ENCODE results near the gene SLC36A4.
A peak's percentile ranks its signal among the peaks of the same experiment; 100 is the strongest.
"Not testable (repeated sequence)": the region's sequence is repeated elsewhere in the genome, so short reads cannot be mapped to it uniquely, and the experiment has no call there.

The SLC36A4 gene

GRCh38 chr11:93197380-93198214, at the start of gene SLC36A4:
TSS of gene SLC36A4 (minus strand) at chr11:93197991. CDS start at chr11:93197832, 159 bp downstream.
- peak; percentile 91 for DNase-seq

DNA sequence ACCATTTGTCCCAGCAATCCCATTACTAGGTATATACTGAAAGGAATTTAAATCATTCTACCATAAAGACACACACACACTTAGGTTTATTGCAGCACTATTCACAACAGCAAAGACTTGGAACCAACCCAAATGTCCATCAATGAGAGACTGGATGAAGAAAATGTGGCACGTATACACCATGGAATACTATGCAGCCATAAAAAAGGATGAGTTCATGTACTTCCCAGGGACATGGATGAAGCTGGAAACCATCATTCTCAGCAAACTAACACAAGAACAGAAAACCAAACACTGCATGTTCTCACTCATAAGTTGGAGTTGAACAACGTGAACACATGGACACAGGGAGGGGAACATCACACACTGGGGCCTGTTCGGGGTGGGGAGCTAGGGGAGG, 49.0 kb upstream of the SLC36A4 start:
- DNase-seq = not testable (repeated sequence)

- no peak for DNase-seq
Measured at GRCh38 chr11:93244018-93244417, 46.2 kb upstream of the SLC36A4 start.

DNA sequence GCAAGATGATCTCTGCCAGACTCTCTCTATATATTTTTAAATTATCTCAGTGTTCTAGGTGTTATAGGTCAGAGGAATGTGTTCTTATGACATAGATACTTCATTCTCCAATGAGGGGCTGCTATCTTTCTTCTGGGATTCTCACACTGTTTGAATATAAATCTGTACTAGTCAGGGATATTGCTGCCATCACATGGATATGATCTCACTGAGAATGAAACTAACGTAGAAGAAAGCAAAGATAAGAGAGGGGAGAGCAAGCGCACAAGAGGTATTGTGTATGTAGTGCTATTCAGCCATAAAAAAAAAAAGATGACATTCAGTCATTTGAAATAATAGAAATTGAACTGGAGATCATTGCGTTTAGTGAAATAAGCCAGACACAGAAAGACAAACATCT, 42.2 kb upstream of the SLC36A4 start:
- DNase-seq = no peak

- DNase-seq = no peak
Measured at GRCh38 chr11:93238956-93239355, 41.2 kb upstream of the SLC36A4 start.

DNA sequence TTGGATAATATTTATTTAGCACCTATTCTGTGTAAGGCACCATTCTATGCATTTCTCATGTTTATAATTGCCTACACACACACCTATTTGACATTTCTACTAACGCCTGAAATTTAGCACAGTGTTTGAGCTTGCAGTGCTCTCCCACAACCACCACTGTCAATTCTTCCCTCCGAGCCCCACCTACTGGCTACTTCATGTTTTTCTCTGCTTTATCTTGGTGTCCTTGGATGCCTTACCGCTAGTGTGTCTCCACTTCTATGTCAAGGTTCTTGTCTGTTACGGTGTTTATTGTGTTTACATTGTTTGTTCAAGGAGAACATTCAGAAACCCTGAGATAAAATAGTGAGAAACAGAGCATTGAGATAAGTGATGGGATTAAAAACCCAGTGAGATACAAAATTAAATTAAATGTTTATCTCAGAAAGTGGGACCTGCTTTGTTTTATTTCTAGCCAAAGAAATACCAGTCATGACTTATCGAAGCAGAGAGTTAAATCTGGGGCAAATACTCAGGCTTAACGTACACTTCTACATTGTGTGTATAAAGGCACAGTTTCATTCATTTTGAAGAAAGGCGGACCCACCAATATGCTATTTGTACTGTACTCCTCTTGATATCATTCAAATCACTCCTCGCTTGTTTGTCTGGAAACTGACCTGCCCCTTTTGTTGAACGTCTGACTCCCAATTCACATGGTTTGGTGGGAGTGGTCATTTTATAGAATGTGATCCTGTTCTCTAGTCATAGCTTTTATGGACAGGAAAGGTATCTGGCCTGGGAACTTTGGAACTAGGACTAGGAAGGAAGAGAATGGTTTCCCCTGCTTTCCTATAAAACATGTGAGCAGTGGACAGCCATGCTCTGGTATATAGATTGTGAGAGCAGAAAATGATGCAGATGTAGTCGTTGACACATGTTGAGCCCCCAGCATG, 39.2 kb upstream of the SLC36A4 start:
- peak; percentile 73 for DNase-seq

DNA sequence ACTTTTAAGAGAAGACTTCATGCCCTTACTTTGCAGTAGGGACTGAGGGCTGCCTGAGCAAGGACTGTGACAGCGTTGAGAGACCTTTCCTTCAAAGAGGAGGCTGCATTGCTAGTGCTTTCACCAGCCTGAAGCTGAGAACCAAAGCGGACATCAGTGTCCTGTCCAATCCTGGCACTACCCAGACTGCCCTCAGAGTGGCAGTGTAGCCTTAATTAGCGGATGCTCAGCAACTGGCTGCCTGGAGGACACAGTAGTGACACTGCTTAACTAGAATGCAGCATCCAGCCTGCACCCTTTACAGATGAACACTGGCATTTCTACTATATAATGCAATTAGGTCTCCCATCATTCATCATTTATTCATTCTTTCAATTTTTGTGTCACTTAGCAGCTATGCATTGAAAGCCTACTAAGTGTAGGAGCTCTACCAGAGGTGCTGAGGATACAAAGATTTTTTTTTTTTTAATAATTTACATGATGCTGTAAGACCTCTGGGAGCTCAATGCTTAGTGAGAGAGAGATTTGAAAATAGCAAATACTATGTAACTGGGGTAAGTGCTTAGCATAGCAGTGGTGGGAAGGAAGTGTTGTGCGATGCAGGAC, 36.9 kb upstream of the SLC36A4 start:
- peak; percentile 84 for DNase-seq

DNA sequence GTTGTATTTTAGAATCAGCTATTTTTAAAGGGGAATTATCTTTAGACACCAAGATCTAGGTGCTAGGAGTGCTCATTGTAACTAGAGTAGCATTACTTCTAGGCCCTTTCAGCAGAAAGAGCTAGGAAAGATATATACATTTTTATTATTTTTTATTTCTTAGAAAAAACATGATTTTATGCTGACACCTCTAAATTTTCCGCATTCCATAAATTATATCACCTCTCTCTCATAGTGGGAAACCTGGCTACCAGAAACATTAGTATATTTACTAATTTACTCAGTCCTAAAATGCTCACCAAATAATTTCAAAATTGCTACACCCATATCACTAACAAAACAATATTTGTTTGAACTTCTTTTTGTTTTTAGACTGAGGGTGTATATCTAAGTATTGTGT, 32.1 kb upstream of the SLC36A4 start:
- no peak for DNase-seq

GRCh38 chr11:93225662-93226061, 27.9 kb upstream of the SLC36A4 start:
- DNase-seq = peak; percentile 44

DNA sequence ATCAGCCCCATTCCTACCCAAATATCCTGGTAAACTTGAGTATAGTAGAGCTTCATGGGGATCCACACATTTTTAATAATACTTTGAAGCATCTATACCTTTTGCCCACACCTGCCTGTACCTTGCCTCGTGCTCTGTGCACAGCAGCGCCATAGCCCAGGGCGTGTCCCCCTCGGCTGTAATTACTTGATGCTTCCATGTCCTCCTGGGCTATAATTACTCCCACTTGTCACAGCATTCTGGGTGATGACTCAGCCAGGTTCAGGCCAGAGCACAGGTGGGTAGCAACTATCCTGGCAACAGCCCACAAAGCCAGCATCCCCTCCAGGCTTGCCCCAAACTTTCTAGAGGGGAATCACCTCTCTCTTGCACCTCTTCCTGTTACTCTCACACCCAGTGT, 23.7 kb upstream of the SLC36A4 start:
- no peak for DNase-seq

- no peak for DNase-seq
Measured at GRCh38 chr11:93220078-93220477, 22.3 kb upstream of the SLC36A4 start.

GRCh38 chr11:93219440-93219839, 21.6 kb upstream of the SLC36A4 start:
- peak; percentile 69 for DNase-seq

GRCh38 chr11:93216511-93217101, 18.8 kb upstream of the SLC36A4 start:
- peak; percentile 100 for DNase-seq

DNA sequence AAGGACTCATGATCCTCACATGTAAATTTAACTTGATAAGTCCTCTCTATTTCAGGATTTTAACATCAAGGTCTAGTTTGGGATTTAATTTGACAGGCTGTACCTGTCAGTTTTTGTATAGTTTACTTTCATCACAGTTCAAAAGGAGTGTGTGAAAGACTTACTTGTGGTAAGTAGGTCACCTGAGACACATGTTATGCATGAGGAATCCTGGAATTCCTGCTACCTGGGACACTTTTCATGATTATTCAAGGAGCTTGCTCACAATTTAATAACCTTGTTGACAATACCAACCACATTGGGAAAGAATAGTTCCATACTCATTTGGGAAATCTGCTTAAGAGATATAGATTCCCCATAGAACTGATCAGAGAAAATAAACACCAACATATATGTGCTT, 15.8 kb upstream of the SLC36A4 start:
- DNase-seq = no peak

- DNase-seq = no peak
Measured at GRCh38 chr11:93212094-93212493, 14.3 kb upstream of the SLC36A4 start.

DNA sequence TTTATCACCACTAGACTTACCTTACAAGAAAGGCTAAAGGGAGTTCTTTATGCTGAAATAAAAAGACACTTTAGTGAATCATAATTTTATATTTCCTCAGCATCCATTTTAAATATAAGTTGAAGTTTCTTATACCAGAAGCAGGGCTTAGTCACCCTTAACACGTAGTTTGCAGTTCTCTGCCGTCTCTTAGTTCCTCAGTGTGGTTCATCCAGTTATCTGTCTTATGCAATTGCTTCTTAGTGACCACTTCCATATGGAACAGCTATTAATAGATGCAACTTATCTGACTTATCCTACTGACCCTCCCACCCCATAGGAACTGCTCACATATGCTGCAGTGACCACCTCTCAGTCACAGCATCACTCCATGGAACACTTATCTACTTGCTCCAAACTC, 11.7 kb upstream of the SLC36A4 start:
- no peak for DNase-seq

DNA sequence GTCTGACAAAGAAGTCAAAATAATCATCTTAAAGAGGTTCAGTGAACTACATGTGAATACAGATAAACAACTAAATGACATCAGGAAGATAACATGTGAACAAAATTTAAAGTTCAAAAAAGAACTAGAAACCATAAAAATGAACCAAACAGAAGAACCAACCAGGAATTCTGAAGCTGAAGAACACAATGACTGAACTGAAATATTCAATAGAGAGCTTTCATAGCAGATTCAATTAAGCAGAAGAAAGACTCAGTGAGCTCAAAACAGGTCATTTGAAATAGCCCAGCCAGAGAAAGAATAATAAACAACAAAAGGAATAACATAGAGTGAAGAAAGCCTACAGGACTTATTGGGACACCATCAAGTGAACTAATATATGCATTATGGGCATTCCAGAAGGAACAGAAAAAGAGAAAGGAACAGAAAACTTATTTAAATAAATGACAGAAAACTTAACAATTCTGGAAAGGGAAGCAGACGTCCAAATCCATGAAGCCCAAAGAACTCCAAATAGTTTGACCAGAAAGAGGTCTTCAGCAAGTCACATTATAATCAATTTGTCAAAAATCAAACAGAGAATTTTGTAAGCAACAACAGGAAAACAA, 11.0 kb upstream of the SLC36A4 start:
- DNase-seq = no peak

DNA sequence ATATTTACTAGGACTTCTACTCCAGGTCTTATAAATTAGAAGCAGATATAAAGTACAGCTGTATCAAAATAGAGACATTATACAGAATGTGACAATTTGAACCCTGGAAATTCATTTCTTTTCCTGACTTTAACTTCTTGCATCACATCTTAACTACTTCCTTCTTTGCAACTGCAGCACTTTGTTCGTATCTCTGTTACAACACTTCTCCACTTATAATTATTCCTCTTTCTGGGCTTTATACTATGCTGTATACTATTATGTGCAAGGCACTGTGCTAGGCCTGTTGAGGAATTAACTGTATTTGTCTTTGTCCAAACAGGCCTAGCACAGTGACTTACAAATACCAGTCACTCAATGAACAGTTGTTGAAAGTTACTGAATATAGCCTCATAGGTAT, 1.8 kb upstream of the SLC36A4 start:
- no peak for DNase-seq

DNA sequence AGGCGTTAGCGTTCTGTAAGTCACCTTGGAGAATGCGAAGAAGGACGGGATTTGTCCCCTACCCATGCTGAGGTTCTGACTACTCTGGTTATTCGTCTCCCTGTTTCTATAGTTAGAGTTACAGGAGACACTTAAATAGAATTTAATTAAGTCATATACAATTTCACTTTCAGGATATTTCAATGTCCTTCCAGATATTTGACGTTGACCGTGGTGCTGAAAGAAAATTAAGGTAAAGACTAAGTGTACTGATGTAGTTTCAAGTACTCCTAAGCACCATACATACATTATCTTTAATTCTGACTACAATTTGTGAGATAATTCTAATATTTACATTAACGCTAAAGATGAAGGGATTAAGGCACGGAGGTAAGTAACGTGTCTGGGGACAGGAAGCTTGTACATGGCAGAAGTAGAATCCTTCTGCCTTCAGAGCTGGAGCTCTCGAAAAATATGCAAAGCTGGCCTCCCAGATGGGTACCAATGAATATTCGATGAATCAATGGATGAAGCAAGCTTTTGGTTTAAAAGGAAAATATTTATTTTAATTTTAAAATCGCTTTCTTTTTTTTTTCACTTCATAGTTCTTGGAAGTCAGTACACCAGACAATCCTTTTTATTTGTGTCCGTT, 539 bp upstream of the SLC36A4 start:
- DNase-seq = no peak

DNA sequence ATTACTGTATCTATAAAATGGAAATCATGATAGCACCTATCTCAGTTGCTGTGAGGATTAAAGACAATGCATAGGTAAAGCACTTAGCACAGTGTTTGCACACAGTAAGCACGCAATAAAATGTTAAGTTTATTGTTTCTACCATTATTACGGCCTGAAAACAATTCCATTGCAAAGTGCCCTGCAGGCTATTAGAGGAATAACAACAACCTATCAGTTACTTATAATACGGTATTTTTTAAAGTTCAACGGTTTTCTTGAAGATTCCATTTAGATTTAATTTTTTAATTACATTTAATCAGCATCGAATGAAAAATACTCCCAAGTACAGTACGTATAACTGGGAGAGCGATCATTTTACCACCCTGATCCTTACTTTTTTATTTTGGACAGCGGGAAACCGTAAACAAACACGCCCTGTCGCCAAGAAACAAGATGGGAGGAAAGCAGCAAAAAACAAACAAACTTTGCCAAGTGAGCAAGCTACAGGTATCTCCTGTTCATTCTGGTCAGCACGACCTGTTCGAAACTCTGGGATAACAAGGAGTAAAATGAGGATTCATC, 893 bp downstream of the SLC36A4 start:
- DNase-seq = no peak

GRCh38 chr11:93194673-93195291, 3.0 kb downstream of the SLC36A4 start:
- no peak for DNase-seq

Data from NCI-H526 treated with DMSO at 0.1 percent for 48 hours (cell line).